Activated T-cell treated with anti-CD3 and anti-CD28 coated beads, Interleukin-2, amount 50 U/mL, for 1 hour (primary cell): ENCODE data around the gene EDDM13.
"Not testable (repeated sequence)": the region's sequence is repeated elsewhere in the genome, so short reads cannot be mapped to it uniquely, and the experiment has no call there.

Experiments used
- DNase-seq: peaks from one replicate; pipeline ENCODE4 v3.0.0-alpha.2; 2020

Gene EDDM13, protein sequence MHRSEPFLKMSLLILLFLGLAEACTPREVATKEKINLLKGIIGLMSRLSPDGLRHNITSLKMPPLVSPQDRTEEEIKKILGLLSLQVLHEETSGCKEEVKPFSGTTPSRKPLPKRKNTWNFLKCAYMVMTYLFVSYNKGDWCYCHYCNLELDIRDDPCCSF

DNA sequence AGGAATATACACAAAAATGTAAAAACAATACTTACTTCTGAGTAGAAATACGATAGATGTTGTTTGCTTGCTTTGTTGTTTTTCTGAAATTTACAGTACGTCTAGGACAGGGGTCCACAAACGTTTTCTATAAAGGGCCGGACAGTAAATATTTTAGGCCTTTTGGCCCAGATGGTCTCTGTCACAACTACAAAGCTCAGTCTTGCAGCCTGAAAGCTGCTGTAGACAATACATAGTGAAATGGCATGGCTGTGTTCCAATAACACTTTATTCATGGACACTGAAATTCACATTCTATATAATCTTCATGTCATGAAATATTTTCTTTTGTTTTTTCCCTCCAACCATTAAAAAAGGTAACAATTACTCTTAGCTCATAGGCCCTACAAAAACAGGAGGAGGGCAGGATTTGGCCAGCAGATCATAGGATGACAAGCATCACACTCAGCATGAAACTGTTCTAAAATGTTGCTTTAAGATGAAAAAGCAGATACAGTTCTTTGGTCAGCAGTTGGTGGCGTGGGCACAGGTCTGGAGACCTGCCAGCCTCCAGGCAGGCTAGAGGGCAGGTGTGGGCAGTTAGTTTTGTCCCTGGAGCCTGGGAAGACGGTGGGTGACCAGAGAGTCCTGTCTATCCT lies at the start of gene EDDM13:
TSS of gene EDDM13 (plus strand) at position 588 of the 638 bp plus-strand sequence. CDS start 87 bp downstream, outside the sequence.
- DNase-seq = no peak

DNA sequence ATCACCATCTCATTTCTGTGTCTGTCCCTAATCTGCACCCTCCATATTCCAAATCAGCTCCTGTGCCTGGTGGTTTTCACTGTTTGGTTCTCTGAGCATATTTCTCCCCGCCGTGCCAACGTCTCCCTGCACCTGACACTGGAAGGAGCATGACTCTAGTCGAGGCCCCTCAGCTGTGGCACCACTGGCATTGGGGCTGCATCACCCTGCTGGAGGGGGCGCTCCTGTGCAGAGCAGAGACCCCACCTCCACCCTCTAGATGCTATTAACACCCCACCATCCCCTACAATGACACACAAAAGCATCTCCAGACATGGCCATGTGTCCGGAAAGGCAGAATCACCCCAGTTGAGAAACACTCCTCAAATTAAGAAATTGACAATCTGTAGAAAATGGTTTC lies 49.6 kb upstream of the EDDM13 start:
- no peak for DNase-seq

DNA sequence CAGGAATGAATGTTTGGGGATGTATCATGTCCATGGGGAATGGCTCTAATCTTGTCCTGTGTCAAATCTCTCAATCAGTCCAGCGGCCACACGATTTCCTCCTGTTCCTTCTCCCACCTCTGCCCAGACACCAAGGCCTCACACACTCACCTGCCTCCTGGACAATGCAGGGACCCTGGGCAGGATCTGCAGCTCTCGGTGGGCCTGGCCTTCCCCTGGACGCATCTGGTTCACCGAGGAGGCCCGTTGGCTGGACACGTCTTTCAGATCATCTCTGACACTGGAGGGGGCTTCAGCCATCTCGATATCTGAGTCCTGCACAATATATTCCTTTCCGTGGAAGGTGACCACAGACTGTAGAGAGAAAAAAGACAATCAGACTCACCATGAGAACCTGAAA lies 49.1 kb upstream of the EDDM13 start:
- no peak for DNase-seq

DNA sequence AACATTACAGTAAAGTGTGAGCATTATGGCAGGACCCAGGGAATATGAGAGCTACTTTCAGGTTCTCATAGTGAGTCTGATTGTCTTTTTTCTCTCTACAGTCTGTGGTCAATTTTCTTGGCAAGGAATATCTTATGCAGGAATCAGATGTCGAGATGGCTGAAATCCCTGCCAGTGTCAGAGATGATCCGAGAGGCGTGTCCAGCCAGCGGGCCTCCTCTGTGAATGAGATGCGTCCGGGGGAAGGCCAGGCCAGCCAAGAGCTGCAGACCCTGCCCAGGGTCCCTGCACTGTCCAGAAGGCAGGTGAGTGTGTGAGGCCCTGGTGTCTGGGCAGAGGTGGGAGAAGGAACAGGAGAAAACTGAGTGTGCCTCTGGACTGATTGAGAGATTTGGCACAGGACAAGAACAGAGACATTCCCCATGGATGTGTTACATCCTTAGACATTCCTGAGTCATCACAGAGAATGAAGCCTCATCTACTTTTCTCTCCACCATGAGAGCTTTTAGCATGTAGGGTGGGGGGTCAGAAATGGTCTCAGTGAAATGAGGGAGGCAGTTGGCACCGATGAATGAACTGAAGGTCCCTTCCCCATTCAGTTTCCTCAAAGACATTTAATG lies 27.3 kb upstream of the EDDM13 start:
- no peak for DNase-seq

DNA sequence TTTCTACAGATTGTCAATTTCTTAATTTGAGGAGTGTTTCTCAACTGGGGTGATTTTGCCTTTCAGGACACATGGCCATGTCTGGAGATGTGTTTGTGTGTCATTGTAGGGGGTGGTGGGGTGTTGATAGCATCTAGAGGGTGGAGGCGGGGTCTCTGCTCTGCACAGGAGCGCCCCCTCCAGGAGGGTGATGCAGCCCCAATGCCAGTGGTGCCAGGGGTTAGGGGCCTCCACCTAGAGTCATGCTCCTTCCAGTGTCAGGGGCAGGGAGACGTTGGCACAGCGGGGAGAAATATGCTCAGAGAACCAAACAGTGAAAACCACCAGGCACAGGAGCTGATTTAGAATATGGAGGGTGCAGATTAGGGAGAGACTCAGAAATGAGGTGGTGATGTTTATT lies 26.8 kb upstream of the EDDM13 start:
- not testable (repeated sequence) for DNase-seq

DNA sequence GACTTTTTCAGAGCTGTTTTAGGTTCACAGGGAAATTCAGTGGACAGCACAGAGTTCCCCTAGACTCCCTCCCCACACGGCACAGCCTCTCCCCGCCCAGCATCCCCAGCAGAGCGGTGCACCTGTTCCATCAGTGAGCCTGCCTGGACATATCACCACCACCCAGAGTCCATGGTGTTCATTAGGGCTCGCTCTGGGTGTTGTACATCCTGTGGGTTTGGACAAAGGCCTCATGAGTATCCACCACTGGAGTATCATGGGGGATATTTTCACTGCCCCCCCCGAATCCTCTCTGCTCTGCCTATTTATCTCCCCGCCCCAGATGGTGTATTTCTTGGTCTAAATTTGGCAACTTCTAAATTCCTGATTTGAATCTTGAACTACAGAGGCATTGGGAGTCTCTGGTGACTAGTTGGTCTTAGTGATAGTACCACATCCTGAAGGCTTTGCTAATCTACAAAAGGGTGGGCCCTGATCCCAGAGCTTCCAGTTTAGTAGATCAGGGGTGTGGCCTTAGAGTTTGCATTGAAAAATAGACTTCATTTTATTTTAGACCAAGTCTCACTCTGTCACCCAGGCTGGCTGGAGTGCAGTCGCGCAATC lies 23.7 kb upstream of the EDDM13 start:
- not testable (repeated sequence) for DNase-seq

DNA sequence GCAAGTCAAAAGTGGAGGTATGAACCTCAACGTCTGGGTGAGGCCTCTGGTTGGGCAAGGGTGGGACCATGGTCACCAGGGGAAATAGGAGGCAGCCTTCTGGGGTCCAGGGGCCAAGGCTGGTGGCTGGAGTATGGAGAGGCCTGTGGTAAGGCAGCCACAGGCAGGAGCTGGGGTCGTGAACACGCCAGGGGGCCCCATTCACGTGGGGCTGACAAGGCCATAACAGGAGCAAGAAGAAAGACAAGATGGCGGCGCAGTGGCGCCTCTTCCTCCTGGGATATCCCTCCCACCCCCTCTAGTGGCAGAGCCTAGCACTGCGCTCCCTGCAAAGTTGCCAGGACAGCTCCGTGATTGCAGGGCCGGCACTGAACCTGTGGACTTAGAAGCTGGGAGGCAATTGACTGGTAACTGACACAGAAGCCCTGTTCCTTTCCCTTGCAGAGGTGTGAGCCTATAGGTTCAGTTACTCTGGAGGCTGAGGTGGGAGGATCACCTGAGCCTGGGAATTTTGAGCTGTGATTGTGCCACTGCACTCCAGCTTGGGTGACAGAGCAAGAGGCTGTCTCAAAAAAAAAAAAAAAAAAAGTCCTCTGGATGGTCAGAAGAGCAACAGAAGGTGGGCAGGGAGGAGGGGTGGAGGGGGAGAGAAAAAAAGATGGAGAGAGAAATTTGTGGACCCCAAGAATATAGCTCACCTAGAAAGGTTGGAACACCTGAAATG lies 19.7 kb upstream of the EDDM13 start:
- peak; percentile 72 for DNase-seq

DNA sequence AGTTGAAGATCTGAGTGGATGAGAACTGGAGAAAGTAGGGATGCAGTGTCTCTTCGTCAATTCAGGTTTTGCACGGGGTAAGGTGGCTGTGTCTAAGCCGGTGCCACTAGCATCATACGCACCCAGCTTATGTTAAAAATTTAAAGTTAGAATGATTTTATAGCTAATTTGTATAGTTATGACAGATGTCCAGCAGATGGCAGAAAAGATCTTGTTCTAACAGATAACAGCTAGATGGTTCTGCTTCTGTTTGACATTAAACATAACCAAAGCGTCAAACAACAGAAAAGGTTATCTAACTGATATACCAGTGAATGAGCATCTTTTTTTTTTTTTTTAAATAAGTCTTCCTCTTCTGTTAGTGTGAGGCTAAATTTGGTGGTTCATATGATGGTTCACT lies 18.8 kb upstream of the EDDM13 start:
- no peak for DNase-seq

DNA sequence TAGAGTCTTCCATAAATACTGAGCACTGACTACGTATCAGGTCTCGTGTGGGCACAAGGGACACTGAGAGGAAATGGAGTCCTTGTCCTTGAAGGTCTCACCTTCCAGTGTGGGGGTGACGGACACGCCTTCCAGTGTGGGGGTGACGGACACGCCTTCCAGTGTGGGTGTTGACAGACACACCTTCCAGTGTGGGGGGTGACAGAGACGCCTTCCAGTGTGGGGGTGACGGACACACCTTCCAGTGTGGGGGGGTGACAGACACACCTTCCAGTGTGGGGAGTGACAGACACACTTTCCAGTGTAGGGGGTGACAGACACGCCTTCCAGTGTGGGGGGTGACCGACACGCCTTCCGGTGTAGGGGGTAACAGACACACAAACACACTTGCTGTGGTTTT lies 14.3 kb upstream of the EDDM13 start:
- no peak for DNase-seq

DNA sequence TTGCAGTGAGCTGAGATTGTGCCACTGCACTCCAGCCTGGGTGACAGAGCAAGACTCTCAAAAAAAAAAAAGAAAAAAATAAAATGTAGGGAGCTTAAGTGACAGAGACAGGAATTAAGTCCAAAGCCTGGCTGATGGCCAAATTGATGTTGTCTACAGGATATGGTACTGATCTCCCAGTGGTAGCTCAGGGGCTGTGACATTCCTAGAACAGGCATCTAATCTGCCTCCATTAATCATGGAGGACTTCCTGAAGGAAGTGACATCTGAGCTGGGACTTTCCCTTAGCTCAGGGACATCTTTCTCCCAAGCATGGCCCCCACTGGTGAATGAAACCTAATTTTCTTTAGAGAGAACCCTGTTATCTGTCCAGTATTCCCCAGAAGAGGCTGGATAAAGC lies 11.4 kb upstream of the EDDM13 start:
- DNase-seq = no peak

DNA sequence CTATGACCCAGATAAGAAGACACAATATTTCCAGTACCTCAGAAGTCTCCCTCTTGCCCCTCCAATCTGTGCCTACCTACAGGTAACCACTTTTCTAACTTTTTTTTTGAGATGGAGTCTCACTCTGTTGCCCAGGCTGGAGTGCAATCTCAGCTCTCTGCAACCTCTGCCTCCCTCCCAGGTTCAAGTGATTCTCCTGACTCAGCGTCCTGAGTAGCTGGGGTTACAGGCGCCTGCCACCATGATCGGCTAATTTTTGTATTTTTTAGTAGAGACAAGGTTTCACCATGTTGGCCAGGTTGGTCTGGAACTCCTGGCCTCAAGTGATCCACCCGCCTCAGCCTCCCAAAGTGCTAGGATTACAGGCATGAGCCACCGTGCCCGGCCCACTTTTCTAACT lies 10.6 kb upstream of the EDDM13 start:
- DNase-seq = not testable (repeated sequence)

DNA sequence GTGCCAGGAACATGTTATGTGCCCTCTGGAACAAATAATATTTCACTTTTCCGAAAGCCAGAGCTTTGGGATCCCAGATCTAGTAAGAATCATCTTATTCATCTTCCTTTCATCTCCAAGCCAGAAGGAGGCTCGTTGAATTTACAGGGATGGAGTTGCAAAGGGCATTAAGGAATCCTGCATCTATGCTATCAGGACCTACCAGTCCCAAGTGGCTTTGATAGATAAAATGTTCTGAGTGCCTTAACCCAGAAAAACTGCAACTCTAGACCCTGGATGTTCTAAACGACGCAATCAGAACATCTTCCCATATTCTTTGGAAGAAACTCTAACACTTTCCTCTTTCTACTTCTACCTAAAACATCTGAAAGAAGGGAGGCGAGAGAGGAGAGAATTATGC lies 9.2 kb upstream of the EDDM13 start:
- DNase-seq = no peak

DNA sequence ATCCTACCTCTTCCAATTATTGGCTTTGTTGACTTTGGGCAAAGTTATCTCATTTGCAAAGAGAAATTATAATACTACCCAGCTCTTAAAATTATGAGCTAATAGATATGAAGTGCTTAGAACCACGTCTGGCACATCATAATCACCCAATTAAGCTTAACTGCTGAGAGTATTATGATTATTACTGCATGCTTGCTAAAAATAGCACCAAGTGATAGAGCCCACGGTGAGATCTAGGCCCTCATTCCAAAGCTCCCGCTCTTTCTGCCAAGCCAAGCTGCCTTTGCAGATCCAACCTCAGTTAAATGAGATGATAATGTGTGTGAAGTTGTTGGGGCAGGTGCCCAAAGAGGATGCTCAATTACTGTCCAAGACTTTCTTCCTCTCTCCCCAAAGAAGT lies 6.5 kb upstream of the EDDM13 start:
- DNase-seq = no peak

DNA sequence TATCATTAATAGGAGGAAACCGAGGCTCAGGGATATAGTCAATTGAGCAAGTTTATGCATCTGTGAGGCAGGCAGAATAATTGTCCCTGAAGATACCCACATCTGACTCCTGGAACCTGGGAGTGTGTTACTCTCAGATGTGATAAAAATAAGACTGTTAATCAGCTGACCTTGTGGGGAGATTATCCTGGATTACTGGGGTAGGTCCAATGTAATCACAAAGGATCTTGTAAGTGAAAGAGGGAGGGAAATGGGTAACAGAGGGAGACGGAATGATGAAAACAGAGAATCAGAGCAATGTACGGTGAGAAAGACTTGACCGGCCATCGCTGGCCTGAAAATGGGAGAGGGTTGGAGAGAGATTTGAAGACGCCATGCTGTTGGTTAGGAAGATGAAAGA lies 3.2 kb upstream of the EDDM13 start:
- DNase-seq = no peak

DNA sequence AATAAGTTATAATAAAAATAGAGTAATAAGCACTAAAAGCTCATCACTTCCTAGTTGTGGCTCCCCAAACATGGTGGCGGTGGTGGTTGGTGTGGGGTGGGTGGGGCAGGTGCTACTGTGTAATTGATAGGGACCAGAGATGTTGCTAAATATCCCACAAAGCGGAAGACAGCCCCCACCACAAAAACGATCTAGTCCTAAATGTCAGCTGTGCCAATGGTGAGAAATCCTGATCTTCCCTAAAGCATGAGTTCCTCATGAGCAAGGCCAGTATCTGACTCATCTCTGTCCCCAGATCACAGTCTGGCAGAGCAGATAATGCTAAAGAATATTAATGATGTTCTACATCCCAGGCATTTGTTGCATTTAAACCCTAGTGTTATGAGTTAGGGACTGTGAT lies 1.9 kb upstream of the EDDM13 start:
- DNase-seq = no peak

DNA sequence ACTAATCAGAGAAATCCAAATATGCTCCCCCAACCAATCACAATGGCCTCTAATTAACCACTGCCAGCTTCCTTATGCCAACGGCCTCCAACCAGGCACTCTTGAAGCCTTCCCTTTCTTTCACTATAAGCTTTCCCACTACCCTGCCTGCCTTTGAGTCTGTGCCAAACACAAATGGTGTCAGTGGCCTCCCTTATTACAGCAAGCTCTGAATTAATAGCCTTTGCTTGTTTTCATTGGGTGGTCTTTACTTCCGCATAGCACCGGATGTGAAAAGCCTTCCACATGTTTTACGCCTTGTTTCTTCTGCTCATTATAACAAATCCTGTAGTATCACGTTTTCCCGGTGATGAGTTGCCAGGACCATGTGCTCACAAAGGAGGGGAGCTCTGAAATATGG lies 1.4 kb upstream of the EDDM13 start:
- DNase-seq = no peak

DNA sequence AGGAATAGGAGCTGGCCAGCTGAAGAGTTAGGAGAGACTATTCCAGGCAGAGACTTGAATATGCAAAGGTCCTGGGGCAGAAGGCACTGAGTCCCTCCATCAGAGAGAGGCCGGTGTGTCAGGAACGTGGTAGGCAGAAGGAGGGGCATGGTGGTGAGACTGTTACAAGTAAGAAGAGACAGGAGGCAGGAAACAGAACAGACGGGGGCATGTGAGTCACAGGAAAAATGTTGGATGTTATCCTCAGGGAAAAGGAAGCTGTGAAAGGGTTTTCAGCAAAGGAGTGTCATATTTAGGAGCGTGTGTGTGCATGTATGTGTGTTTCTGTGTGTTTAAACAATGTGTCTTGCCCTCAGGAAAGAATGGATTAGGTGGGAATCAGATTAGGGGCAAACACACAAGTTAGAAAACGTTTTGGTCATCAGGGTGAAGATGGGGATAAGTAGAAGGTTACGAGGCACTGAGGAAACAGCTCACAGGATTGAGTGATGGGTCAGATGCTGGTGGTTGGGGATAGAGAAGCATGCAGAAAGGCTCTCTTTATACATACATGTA lies 1.1 kb downstream of the EDDM13 start:
- no peak for DNase-seq

DNA sequence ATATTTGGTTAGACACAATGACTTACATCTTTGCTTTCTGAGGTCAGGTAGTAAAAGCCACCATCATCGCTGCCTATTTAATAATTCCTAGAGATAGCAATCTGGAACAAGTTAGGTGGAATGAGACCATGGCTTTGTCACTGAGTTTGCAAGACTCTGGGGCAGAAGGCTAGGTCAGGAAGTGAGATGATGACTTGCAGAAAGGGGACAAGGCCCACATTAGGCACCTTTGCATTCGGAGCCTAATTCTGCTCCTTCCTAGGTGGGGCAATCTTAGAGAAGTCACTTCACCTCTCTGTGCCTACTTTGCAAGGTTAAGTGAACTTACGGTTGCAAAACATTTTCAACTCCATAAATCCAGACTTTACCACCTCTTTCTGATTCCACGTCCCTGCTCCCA lies 10.3 kb downstream of the EDDM13 start:
- no peak for DNase-seq

DNA sequence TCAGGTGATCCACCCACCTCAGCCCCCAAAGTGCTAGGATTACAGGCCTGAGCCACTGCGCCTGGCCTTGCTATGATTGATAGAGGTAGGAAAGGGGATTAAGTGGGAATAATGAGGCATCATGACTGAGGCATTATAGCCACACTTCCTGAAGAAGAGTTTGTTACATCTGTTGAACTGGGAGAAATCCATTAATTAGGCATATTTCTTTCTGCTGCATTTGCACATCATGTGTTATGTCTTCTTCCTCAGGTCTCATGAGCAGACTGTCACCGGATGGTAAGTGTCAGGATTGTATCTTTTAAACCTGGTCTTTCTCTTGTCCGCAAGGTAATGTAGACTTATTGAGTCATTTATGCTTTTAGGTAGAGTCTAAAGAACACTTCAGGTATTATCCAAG lies 12.2 kb downstream of the EDDM13 start:
- no peak for DNase-seq

DNA sequence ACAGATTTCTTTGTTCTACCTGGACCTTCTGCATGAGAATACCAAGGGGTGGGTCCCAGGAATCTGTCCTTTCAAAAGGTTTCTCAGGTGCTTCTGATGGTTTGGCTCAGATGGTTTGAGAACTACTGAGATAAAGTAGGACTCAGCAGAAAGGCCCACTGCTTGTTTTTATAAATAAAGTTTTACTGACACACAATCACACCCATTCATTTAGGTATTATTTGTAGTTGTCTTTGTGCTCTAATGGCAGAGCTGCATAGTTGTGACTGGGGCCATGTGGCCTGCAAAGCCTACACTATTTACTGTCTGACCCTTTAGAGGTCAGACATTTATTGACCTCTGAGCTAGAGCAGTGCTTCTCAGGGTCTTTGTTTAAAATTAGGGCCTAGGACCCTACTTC lies 17.6 kb downstream of the EDDM13 start:
- DNase-seq = no peak

DNA sequence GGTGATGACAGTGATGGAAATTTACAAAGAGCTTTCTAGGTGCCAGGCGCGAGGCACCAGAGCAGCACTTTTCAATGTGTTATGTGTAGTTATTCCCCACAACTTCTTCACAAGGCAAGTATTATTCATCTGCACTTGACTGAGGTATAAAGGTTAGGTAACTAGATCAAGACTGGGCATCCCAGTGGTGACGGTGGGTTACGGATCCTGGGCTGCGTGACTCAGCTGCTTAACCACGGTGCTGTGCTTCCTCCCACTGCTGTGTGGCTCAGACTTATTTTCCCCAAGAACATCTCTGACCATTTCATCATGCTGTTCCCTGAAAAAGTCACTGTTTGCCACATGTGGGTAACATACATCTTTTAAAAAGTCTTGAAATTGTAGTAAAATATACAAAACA lies 19.3 kb downstream of the EDDM13 start:
- DNase-seq = no peak

DNA sequence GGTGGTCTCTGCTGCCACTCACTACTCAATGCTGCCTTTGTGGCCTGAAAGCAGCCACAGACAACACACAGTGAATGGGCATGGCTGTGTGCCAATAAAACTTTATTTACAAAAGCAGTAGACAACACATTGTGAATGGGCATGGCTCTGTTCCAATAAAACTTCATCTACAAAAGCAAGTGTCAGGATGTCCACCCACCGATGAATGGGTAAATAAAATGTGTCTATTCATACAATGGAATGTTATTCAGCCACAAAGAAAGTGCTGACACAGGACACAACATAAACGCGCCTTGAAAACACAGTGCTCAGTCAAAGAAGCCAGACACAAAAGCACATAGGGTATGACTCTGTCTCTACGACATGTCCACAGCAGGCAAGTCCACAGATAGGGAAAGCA lies 22.0 kb downstream of the EDDM13 start:
- no peak for DNase-seq
